GM21381 (cell line): ENCODE measurements around the gene ZSCAN1.

Experiments used
- ATAC-seq: cut with Tn5 transposase; IDR thresholded peaks from one replicate; pipeline ENCODE4 v1.9.1; 2021; ENCODE audit warnings: mild to moderate bottlenecking, moderate library complexity; ENCODE audit not compliant: unreplicated experiment

ZSCAN1 gene

GRCh38 chr19:58079792-58080191, 46.0 kb downstream of the ZSCAN1 start:
- no peak for ATAC-seq

GRCh38 chr19:58083021-58083420, 49.2 kb downstream of the ZSCAN1 start:
- no peak for ATAC-seq

- ATAC-seq = no peak
Measured at GRCh38 chr19:58084596-58085347, 50.9 kb downstream of the ZSCAN1 start.

DNA sequence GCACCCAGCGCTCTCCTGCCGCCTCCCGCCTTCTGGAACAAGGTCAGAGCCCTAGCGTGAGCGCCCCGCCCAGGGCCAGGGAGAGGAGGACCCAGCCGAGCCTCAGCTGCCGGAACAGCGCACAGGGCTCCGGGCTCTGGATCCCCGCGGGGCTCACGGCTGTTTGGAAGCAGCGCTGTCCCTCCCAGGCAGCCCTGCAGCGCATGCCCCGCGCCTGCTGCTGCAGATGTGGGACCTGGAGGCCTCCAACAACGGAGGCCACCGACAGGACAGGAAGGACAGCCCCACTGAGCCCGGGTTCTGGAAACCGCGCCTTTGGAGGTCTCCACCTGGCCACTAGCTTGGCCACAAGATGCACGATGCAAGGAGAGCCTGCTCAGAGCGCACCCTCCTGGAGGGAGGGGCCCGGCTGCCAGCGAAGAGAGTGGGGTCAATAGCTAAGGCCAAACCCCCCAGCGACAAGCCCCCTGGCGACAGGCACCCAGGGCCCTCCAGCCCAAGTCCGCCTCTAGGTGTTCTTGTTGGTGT, 51.6 kb downstream of the ZSCAN1 start:
- no peak for ATAC-seq

DNA sequence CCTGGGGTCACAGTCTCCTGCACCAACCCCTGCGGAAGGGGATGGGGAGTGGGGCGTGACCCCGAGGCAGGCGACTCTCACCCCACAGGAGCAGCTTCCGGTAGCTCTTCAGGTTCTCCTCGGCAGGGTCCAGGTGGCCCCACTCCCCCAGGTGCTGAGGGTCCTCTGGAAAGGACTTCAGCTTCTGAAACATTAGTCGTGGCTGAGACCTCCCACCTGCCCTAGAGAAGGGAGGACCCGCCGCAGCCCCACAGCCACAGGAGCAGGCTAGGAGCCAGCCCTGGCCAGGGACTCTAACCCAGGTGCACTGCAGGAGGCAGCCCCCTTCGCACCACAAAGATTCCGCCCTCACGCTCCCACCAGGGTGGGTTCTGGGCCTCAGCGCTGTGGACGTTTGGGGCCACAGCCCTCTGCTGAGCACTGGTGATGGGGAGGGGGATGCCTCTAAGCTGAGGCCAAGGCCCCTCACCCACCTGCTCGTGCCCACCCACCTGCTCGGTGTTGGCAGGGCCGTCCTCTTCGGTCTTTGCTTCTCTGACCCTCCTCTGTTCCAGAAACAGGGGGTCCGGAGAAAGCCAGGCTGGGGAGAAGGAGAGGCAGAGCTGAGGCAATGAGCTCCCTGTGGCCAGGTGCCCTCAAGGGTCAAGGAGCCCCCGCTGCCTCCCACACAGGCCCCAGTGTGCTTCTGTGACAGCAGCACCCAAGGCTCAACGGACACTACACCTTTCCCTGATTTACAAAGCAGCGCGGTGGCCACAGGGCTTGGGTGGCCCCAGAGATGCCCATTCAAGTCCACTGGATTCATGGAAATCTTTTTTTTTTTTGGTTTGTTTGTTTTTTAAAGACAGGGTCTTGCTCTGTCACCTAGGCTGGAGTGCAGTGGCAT, 53.2 kb downstream of the ZSCAN1 start:
- ATAC-seq = no peak

DNA sequence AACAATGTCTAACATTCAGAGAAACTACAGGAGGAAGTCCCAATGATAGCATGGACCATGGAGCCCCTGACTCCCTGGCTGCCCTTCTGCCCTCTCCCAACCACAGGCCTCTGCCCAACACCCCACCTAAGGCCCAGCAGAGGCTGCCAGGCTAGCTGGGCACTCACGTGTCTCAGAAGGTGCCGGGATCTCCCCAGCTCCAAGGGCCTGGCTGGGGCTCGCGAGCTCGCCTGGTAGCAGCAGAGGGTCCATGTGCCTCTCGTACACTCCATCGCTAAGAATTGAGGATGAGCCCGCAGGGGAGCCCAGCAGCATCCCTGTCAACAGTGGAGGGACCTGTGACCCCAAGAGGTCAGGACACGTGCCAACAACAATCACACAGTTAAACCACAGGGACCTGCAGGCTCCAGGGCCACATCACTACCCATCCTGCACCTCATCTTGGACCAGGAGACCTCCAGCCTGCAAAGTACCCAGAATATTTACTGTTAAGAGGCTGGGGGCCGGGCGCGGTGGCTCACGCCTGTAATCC, 54.8 kb downstream of the ZSCAN1 start:
- ATAC-seq = no peak

DNA sequence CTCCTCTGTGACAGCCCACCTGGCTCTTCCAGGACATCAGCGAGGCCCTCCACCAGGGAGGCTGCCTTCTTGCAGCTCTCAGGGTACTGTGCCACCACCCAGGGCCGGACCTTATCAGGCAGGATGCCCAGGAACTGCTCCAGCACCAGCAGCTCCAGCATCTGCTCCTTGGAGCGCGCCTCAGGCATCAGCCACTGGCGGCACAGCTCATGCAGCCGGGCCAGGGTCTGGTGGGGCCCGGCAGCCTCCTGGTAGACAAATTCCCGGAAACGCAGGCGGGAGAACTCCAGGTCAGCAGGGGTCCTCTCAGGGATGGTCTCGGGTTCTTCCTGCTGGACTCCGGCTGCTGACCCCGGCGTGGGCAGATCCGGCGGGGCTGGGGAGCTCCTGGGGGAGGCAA, 56.0 kb downstream of the ZSCAN1 start:
- ATAC-seq = no peak

GRCh38 chr19:58091251-58091995, 57.6 kb downstream of the ZSCAN1 start:
- ATAC-seq = no peak

DNA sequence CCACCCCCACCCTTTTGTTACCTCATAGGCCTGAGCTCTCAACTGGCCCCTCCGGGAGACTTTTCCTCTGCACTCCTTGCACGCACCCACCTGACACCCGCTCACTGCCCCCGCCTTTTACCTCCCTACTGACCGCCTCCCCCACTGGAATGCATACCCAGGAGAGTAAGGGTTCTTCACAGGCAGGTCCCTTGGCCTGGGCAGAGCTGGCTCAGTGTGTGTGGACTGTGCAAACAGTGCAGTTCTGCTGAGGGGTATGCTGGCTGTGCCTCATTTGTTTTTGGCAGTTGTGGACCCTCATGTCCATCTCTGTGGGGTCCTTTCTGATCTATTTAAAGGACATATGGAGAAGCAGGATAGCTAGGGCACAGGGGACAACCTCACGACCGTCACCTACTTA, 59.2 kb downstream of the ZSCAN1 start:
- ATAC-seq = no peak

- no peak for ATAC-seq
Measured at GRCh38 chr19:58095328-58095727, 61.5 kb downstream of the ZSCAN1 start.

- no peak for ATAC-seq
Measured at GRCh38 chr19:58096884-58097283, 63.1 kb downstream of the ZSCAN1 start.

- no peak for ATAC-seq
Measured at GRCh38 chr19:58097349-58097748, 63.5 kb downstream of the ZSCAN1 start.

DNA sequence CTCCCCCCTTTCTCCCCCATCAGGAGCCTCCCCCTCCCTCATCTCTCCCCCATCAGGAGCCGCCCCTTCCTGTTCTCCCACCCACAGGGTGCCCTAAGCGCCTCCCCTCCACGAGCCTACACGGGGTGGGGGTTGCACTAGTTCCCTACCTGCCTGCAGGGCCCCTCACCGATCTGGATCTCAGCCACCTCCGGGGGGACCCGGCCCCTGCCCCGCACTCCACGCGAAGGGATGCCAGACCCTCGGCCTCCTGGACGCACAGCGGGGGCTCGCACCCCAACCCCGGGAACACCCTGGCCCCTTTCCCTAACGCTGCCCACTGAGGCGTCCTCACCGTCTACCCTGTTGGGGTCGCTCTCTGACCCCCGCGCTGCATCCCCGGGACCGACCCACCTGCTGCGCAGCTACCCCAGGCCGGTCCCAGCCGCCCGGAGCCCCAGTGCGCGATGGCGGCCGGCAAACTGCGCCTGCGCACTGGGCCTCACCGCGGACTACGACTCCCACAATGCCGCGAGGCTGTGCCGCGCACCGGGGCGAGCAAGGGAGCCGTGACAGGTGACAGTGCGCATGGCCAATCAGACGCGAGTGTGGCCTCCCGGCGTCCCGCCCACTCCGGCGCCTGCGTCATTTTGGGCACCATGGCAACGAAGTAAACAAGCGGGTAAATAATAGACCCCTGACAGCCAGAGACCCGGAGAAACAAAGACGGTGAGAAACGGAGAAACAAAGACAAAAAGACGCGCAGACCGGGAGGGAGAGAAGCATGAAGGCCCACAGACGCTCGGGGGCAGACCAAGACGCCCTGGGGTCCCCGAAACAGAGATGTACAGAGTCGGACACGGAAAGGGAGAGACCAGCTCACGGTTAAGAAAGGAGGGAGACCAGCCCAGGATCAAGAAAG, 64.2 kb downstream of the ZSCAN1 start, which contains the start of gene ZSCAN18:
TSS of gene ZSCAN18 (minus strand) at position 451 of the 901 bp plus-strand sequence. CDS start 7,964 bp downstream, outside the sequence.
- no peak for ATAC-seq

GRCh38 chr19:58098682-58098998, 64.8 kb downstream of the ZSCAN1 start:
- ATAC-seq = no peak
